GM21825 (cell line): Measurements from ENCODE around the gene TLE2.
A peak's percentile ranks its signal among the peaks of the same experiment; 100 is the strongest.

Source experiments
- ATAC-seq: cut with Tn5 transposase; IDR thresholded peaks from one replicate; pipeline ENCODE4 v1.9.1; 2021; ENCODE audit warnings: mild to moderate bottlenecking, moderate library complexity; ENCODE audit not compliant: unreplicated experiment

TLE2 gene

DNA sequence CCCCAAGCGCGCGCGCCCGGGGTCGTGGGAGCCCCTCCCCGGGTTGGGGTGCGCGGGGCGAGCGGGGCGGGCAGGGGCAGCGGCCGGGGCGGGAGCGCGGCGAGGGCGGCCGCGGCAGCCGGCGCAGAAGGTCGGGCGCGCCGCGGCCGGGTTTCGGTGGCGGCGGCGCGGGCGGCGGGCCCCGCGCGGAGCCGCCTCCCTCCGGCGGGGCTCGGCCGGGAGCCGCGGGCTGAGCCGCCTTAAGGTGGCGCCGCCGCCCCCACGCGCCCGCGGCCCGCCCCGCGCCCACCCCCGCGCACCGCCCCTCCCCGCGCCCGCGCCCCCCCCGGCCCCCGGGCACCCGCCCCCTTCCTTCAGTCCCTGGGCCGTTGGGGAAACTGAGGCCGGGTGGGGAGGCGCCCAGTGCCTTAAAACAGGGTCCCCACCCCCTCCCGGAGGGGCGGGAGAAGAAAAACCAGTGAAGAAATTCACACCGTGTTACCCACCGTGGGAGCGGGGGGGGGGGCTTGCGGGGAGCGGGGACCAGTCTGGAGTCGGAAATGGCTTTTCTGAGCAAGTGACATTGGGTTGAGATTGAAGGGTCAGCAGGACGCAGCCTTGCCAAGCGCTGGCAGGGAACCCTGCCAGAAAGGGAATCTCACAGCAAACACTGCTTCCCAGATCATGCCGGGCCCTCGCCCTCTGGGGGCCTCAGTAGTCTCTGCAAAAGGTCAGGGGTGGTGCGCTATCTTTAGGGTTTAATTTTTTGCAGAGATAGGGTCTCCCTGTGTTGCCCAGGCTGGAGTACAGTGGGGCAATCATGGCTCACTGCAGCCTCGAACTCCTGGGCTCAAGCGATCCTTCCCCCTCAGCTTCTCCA lies at the start of gene TLE2:
Gene TLE2, minus strand, starts transcription at position 216 of the 859 bp plus-strand sequence. CDS start 376 bp downstream, outside the sequence.
- no peak for ATAC-seq

GRCh38 chr19:3075605-3076431 lies 46.7 kb upstream of the TLE2 start:
- no peak for ATAC-seq

- ATAC-seq, result no peak
Observed at GRCh38 chr19:3073931-3074595, 45.0 kb upstream of the TLE2 start.

- ATAC-seq, result no peak
Observed at GRCh38 chr19:3073159-3073563, 44.1 kb upstream of the TLE2 start.

- no peak for ATAC-seq
Observed at GRCh38 chr19:3071768-3072167, 42.7 kb upstream of the TLE2 start.

GRCh38 chr19:3068071-3068470 lies 39.0 kb upstream of the TLE2 start:
- no peak for ATAC-seq

DNA sequence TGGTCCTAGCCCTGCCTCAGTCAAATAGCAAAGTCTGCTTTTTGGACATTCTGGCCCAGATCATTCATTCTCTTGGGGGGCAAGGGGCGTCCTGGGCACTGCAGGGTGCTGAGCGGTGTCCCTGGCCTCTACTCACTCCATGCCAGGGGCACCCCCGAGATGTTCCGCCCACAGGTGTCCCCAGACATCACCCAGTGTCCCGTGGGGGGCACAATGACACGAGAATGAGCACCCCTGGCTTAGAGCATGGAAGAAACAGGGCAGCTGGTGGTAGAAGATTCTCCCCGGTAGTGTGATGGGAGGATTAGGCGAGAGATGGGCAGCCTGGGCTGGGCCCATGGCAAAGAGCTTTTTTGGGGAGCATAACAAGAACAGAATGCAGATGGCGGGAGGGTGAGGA lies 38.5 kb upstream of the TLE2 start:
- no peak for ATAC-seq

GRCh38 chr19:3066482-3067049 lies 37.5 kb upstream of the TLE2 start:
- no peak for ATAC-seq

DNA sequence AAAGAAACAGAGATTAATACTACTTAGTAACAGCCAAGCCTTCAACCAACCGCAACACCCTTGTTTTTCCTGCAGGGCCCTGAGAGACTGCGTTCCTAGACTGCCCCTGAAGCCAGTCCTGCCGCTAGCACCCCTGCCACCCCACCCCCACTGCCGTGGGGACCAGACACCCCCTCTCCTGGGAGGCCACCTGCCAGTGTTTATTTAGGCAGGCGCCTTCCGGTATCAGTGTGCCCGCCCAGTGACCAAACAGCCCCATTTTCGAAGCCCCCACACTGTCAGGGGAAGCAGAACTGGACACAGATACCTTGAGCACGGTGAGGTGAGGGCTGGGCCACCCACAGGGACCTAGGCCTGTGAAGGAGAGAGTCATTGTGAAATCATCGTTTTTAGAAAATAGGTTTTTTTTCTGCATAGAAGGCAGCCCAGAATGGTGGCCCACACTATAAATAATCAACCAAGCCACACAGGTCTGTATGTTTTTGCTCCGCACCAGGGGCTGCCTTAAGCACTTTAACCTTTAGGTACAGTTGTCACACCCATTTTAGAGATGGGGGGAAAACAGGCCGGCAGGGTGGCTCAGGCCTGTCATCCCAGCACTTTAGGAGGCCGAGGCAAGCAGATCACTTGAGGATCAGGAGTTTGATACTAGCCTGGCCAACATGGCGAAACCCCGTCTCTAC lies 36.7 kb upstream of the TLE2 start:
- peak; percentile 53 for ATAC-seq

DNA sequence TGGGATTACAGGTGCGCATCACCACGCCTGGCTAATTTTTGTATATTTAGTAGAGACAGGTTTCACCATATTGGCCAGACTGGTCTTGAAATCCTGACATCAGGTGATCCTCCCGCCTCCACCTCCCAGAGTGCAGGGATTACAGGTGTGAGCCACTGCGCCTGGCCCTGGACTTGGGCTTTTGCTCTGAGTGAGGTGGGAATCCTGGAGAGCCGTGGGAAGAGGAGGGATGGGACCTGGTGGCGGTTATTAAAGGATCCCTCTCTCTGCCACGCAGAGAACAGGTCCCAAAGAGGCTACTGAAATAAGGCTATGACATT lies 34.9 kb upstream of the TLE2 start:
- no peak for ATAC-seq

DNA sequence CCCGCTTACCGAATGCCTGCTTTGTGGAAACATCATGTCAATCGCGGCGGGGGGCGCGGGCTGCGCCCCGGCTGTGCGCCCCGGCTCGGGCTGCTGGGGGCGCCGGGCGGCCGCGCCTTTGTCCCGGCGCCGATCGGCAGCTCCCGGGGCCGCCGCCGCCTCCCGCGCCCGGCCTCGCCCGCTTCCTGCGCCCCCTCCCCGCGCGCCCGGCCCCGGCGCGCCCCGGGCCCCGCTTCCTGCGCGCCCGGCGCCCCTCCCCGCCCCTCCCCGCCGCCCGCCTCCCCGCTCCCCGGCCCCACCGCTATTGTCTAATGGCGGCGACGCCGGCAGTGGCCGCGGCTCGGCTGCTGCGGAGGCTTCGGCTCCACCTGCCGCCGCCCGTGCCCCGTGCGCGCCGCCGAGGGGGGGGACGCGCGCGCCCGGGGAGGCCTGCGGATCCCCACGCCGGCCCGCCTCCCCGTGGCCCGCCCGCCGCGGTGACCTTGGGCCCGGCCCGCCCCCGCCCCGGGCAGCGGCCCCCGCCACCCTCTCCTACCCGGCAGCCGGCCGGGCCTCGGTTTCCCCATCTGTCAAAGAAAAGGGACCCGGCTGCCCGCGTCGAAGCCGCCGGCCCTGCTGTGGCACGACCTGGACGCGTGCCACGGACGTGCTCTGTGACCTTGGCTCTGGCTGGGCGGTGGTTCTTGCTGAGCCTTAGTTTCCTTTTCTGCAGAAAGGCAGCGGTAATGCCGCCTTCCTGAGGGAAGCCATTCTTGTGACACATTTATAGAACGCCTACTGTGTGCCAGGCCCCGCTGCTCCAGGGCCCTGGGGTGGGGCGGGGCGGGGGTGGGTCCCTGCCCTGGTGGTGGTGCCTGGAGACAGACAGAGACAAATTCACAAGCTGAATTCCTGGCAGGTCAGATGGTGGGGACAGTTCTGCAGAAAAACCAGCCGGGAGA lies 33.4 kb upstream of the TLE2 start, which contains the start of gene TLE5:
Gene TLE5, minus strand, starts transcription at position 331 of the 941 bp plus-strand sequence. Its CDS starts 295 bp downstream, at position 36.
- ATAC-seq, result no peak

DNA sequence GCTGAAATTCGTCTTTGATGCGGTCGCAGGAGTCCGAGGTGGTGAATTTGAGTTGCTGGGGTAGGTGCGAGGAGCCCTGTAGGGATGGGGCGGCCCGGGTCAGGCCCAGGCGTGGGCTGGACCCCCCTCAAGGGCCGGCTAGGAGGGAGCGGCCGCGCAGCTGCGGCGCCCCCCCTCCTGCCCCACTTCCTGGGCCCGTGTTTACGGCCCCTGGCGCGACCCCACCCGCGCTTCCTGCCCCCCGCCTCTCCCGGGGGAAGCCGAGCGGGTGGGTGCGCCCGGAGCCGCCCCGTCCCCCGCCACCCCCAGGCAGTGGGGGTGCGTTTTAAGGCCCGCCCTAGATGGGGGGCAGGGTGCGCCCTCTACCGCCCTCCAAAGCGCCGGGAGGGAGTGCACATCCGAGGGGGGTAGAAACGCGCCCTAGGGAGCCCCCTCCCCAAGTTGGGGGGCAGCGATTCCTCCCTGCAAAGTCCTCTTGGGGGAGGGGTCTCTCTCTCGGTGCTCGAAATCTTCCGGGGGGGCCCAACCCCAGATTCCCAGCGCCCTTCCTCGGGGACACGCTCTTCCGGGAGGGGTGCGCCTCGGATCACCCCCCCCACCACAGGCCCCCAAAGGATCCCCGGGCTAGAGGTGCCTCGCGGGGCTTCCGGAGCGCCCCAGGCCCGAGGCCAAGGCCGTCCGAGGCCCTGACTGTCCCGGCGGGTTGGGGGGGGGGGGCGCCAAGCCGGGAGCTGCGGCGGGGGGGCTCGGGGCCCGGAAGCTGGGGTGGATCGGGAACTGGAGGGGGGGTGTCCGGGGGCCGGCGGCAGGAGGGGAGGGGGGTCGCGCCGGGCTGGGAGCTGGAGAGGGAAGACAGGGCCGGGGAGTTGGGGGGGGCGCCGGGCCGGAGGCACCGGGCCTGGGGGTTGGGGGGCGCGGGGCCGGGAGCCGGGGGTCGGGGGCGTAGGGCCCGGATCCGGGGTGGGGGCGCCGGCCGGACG lies 32.4 kb upstream of the TLE2 start:
- peak; percentile 32 for ATAC-seq

DNA sequence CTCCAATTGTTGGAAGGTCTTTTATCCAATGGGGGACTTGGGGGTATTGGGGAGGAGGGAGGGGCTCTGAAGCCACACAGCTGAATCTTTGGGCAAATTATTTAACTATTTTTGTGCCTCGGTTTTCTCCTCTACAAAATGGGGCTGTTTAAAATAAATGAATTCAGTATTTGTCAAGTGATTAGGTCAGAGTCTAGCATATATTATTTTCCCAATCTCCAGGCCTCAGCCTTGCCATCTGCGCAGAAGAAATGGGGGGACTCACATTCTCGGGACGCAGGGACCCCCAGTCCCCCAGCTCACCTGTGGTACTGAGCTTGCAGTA lies 31.7 kb upstream of the TLE2 start:
- ATAC-seq, result no peak

DNA sequence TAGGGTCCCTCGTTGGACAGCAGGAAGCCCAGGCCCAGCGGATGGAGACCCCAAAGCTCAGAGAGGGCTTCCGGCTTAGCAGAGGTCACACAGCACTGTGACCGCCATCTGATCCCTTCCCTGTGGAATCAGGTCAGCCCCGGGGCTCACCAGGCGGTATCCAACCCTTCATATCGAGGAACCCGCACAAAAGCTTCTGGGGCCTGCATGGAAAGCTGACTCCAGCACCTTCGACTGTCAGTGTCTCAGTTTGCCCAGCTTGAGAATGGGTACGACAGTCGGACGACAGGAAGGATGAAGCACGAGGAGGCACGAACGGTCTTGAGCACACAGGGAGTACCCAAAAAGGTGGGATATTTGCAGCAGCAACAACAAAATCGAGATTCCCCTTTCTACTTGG lies 30.6 kb upstream of the TLE2 start:
- ATAC-seq, result no peak

DNA sequence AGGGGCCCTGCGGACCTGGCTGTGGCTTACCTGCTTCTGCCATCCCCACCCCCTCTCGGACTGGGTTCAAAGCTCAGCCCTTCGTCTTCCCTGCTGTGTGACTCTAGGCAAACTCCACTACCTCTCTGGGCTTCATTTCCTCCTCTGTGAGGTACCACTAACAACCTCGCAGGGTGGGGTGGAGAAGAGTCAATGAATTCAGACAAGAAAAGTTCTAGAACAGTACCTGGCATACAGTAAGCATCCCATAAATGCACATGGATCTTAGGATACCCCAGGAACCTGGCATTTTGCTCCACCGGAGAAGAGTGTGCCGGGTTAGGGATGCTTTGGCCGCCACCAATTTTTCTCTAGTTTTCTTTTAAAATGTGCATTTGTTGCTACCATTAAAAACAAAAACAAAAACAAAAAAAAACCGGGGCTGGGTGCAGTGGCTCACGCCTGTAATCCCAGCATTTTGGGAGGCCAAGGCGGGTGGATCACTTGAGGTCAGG lies 29.8 kb upstream of the TLE2 start:
- ATAC-seq, result no peak

DNA sequence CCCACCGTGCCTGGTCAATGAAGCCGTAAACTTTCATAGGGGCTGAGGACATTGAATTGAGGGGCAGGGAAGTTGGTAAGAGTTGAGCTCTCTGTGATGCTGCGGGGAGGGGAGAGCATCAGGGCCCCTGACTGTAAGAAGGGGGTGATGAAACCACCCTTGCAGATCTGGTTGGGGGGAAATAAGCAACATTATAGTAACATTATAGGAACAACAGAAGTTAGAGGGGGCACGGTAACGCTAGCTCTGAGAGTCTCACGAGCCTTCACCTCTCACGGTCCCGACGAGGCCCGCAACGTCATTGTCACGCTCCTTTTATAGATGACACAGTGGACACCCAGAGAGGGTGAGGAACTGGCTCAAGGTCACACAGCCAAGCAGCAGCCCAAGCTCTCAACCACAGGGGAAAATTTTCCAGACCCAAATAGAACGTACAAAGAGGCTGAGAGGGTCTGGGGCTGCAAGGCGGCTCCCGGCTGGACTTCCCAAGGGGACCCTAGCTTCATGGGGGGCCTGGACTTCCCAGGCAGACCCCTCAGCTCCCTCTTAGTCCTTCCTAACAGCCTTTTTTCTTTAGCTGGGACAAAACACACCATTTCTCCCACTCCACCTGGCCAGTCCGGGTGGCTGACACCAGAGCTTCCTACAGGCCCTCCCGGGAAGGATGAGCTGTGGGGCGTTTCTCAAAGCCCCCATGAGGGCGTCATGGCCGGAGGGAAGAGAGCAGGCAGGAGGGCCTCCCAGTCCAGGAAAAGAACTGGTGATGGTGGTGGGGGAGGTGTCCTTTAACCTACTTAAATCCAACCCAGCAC lies 29.1 kb upstream of the TLE2 start:
- no peak for ATAC-seq

DNA sequence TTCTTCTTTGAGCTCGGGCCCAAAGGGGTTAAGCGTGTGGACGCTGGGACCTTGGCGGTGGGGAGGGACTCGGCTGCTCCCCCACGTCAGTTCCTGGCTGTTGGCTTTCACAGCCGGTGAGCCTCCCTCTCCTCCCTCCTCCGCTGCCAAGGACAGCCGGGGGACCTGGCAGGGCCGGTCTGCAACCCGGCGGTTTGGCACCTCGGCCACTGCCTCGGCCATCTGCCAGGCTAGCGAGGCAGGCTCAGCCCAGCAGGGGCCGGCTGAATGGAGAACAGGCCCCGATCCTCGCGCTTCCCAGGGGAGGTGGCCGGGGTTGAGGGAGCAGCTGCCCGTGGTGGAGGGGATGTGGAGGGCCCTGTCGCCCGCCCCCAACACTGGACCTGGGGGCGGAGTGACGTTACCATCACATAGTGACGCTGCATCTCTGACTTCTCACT lies 28.2 kb upstream of the TLE2 start:
- ATAC-seq, result no peak
